Neural cell (in vitro differentiated cells): ENCODE results near the gene GRIN3B. TPM values are rescaled to one million over a fixed set of nuclear protein-coding genes. Genes with fewer than 3 reads are reported as not detected.

Source experiments
- H2AFZ ChIP-seq: fragments of 200-600, 300-800 bp; sonication (generic), shearing (Covaris generic); 2 replicates; pipeline ENCODE4 v1.6.0; 2014; ENCODE audit warnings: low read depth, mild to moderate bottlenecking, antibody characterized with exemption, low read length, moderate library complexity
- H3F3A ChIP-seq: fragments of 200-600 bp; shearing (Covaris generic); 2 replicates; pipeline ENCODE4 v1.6.1; 2016; ENCODE audit warnings: mild to moderate bottlenecking, moderate library complexity, mixed read lengths, antibody characterized with exemption, low read length; ENCODE audit not compliant: insufficient read depth, poor library complexity, severe bottlenecking
- H3K27ac ChIP-seq: fragments of 200-600, 300-800 bp; sonication (generic), shearing (Covaris generic); 2 replicates; pipeline ENCODE4 v1.5.1; 2014; ENCODE audit warnings: mild to moderate bottlenecking, low read length, moderate library complexity
- H3K27me3 ChIP-seq: fragments of 300-800, 200-600 bp; sonication (generic), shearing (Covaris generic); 2 replicates; pipeline ENCODE4 v1.6.0; 2014; ENCODE audit warnings: mild to moderate bottlenecking, low read depth, low read length, moderate library complexity; ENCODE audit not compliant: insufficient read depth
- H3K36me3 ChIP-seq: fragments of 300-800, 200-600 bp; sonication (generic), shearing (Covaris generic); 2 replicates; pipeline ENCODE4 v1.5.1; 2014; ENCODE audit warnings: mild to moderate bottlenecking, antibody characterized with exemption, low read length, moderate library complexity; ENCODE audit not compliant: insufficient read depth
- H3K4me2 ChIP-seq: fragments of 300-800, 200-600 bp; sonication (generic), shearing (Covaris generic); 2 replicates; pipeline ENCODE4 v1.6.0; 2014; ENCODE audit warnings: mild to moderate bottlenecking, low read length
- H3K4me3 ChIP-seq: fragments of 300-800, 200-600 bp; sonication (generic), shearing (Covaris generic); 2 replicates; pipeline ENCODE4 v1.5.1; 2014; ENCODE audit warnings: mild to moderate bottlenecking, low read length, moderate library complexity
- H3K79me2 ChIP-seq: fragments of 200-600 bp; shearing (Covaris generic); replicated peaks from 2 replicates; pipeline ENCODE4 v1.6.0; 2014; ENCODE audit warnings: mild to moderate bottlenecking, low read length, moderate library complexity; ENCODE audit not compliant: insufficient read depth
- H3K9ac ChIP-seq: fragments of 300-800, 200-600 bp; sonication (generic), shearing (Covaris generic); 2 replicates; pipeline ENCODE4 v1.6.1; 2016; ENCODE audit warnings: mild to moderate bottlenecking, low read length, mixed read lengths
- H3K9me2 ChIP-seq: fragments of 200-600 bp; shearing (Covaris generic); 2 replicates; pipeline ENCODE4 v1.6.1; 2016; ENCODE audit warnings: mild to moderate bottlenecking, low read length, mixed read lengths; ENCODE audit not compliant: insufficient read depth
- H3K9me3 ChIP-seq: fragments of 200-600, 300-800 bp; sonication (generic), shearing (Covaris generic); 2 replicates; pipeline ENCODE4 v1.6.1; 2016; ENCODE audit warnings: mild to moderate bottlenecking, mixed run types, low read length, moderate library complexity, mixed read lengths
- H4K20me1 ChIP-seq: fragments of 200-600 bp; shearing (Covaris generic); 2 replicates; pipeline ENCODE4 v1.6.1; 2016; ENCODE audit warnings: mild to moderate bottlenecking, mixed run types; ENCODE audit not compliant: insufficient read depth
- CTCF ChIP-seq: fragments of 450-650 bp; IDR thresholded peaks from 2 replicates; pipeline ENCODE4 v1.5.1; 2014; ENCODE audit warnings: antibody characterized with exemption, mild to moderate bottlenecking, moderate library complexity; ENCODE audit not compliant: poor library complexity, severe bottlenecking
- EP300 ChIP-seq: fragments of 450-650 bp; conservative IDR thresholded peaks from 2 replicates; pipeline ENCODE4 v1.6.1; 2014; ENCODE audit warnings: antibody characterized with exemption, mild to moderate bottlenecking, moderate library complexity; ENCODE audit not compliant: poor library complexity, severe bottlenecking
- EZH2 ChIP-seq: fragments of 200-600, 300-800 bp; shearing (Covaris generic), sonication (generic); IDR thresholded peaks from 2 replicates; pipeline ENCODE4 v1.6.1; 2014; ENCODE audit warnings: antibody characterized with exemption, low read length, borderline replicate concordance, mild to moderate bottlenecking; ENCODE audit not compliant: insufficient read depth, poor library complexity, severe bottlenecking
- MXI1 ChIP-seq: fragments of 450-650 bp; conservative IDR thresholded peaks from 2 replicates; pipeline ENCODE4 v1.6.1; 2014; ENCODE audit warnings: antibody characterized with exemption, mild to moderate bottlenecking; ENCODE audit not compliant: poor library complexity, severe bottlenecking
- POLR2AphosphoS5 ChIP-seq: IDR thresholded peaks from 2 replicates; pipeline ENCODE4 v1.6.1; 2012
- RAD21 ChIP-seq: fragments of 450-650 bp; conservative IDR thresholded peaks from 2 replicates; pipeline ENCODE4 v1.6.1; 2014; ENCODE audit warnings: antibody characterized with exemption, mild to moderate bottlenecking, moderate library complexity
- REST ChIP-seq: IDR thresholded peaks from 2 replicates; pipeline ENCODE4 v1.6.1; 2012; ENCODE audit warnings: borderline replicate concordance
- SMC3 ChIP-seq: fragments of 450-650 bp; conservative IDR thresholded peaks from 2 replicates; pipeline ENCODE4 v1.6.1; 2014; ENCODE audit warnings: antibody characterized with exemption, mild to moderate bottlenecking, moderate library complexity; ENCODE audit not compliant: poor library complexity
- TAF1 ChIP-seq: IDR thresholded peaks from 2 replicates; pipeline ENCODE4 v1.6.1; 2012; ENCODE audit warnings: low read depth
- polyA plus RNA-seq: library from polyadenylated mRNA; depleted of rRNA; stranded (reverse); fragments of >200 nt; gene quantifications from 2 replicates; pipeline ENCODE4 v1.2.3, GENCODE V29; 2014

Gene GRIN3B
- polyA plus RNA-seq, 1 donor from 2014 or later: 0.46 TPM

- Histone ChIP-seq H3K27ac (no peak overlapping the region), H3K79me2 (no peaks in the 10 kb centered on the region), H3K9me2 (no peaks in the 10 kb centered on the region), H3K4me3 (no peak overlapping the region), H3K9me3 (no peaks in the 10 kb centered on the region), H3F3A (no peaks in the 10 kb centered on the region), H3K36me3 (no peaks in the 10 kb centered on the region), H3K9ac (no peak overlapping the region), H2AFZ (no peak overlapping the region), H4K20me1 (no peaks in the 10 kb centered on the region), H3K4me2 (no peak overlapping the region), H3K27me3 (peaks cover 13% of the 10 kb centered on the region)
- TF ChIP-seq MXI1 (no peak), TAF1 (no peak), CTCF (no peak), RAD21 (no peak), REST (no peak), EP300 (no peak), SMC3 (no peak), POLR2AphosphoS5 (no peak), EZH2 (no peak)
These were observed 4.8 kb downstream of the GRIN3B start for GRCh38 chr19:1004803-1005664.

- no peak overlapping the region for H3K4me3 ChIP-seq
- H3K27me3 ChIP-seq: no peaks in the 10 kb centered on the region
- no peak overlapping the region for H3K27ac ChIP-seq
- TF ChIP-seq CTCF (no peak), MXI1 (no peak), RAD21 (no peak), SMC3 (no peak), TAF1 (no peak)
- no peaks in the 10 kb centered on the region for H3K9me3 ChIP-seq
- no peak overlapping the region for H3K4me2 ChIP-seq
- no peak overlapping the region for H3K9ac ChIP-seq
- H3K9me2 ChIP-seq: no peaks in the 10 kb centered on the region
- H2AFZ ChIP-seq: no peak overlapping the region
- H3F3A ChIP-seq: no peaks in the 10 kb centered on the region
- H3K79me2 ChIP-seq: no peaks in the 10 kb centered on the region
- no peaks in the 10 kb centered on the region for H4K20me1 ChIP-seq
- H3K36me3 ChIP-seq: no peaks in the 10 kb centered on the region
These were observed 6.6 kb downstream of the GRIN3B start for GRCh38 chr19:1006711-1007398.
